IPS-20b (cell line): ENCODE data around the gene TSPAN33.
"Not testable (repeated sequence)": the region's sequence is repeated elsewhere in the genome, so short reads cannot be mapped to it uniquely, and the experiment has no call there.

Experiments used
- H3K27ac ChIP-seq: one replicate; pipeline ENCODE4 v1.5.1; 2013; ENCODE audit warnings: low read length
- H3K27me3 ChIP-seq: 2 replicates; pipeline ENCODE4 v1.6.1; 2013; ENCODE audit warnings: mild to moderate bottlenecking, low read length, inconsistent platforms; ENCODE audit not compliant: insufficient read depth
- H3K36me3 ChIP-seq: 2 replicates; pipeline ENCODE4 v1.6.1; 2013; ENCODE audit warnings: low read depth, mild to moderate bottlenecking, inconsistent platforms, low read length, moderate library complexity; ENCODE audit not compliant: insufficient read depth
- H3K4me1 ChIP-seq: 2 replicates; pipeline ENCODE4 v1.6.1; 2013; ENCODE audit warnings: mild to moderate bottlenecking, control low read depth, inconsistent platforms, low read length, moderate library complexity; ENCODE audit not compliant: insufficient read depth
- H3K4me3 ChIP-seq: 2 replicates; pipeline ENCODE4 v1.5.1; 2013; ENCODE audit warnings: mild to moderate bottlenecking, low read length, inconsistent platforms
- H3K9ac ChIP-seq: 2 replicates; pipeline ENCODE4 v1.6.1; 2013; ENCODE audit warnings: low read depth, mild to moderate bottlenecking, inconsistent platforms, low read length, moderate library complexity
- H3K9me3 ChIP-seq: 2 replicates; pipeline ENCODE4 v1.6.1; 2013; ENCODE audit warnings: mild to moderate bottlenecking, low read depth, low read length, inconsistent platforms; ENCODE audit not compliant: insufficient read depth

TSPAN33 gene

DNA sequence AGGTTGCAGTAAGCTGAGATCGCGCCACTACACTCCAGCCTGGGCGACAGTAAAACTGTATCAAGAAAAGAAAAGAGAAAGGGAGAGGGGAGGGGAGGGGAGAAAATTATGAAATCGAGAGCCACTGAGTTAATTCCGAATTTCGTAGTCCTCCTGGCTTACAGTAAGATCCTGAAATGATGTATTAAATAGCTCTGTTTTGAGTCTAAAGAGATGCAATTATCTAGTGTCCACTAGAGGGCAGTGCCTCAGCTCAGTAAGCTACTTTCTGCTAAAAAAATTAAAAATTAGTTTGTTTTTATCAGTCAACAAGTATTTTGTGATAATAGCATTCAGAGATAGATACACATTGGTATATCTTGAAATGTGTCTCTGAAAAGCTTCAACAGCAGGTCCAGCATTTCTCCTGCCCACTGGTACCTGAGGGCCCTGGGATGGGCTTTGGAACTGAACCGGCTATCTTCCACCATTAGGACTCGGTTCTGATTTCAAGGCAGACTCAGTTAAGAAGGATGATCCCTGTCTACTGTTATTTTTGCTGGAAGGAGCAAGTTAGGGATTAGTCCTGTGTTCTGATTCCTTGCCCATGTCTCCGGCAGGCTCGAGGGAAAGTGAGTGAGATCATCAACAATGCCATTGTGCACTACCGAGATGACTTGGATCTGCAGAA lies 19.5 kb downstream of the TSPAN33 start:
- peaks cover 7% of the 10 kb centered on the region; the same call in 1 of the 2 replicates for H3K4me1 ChIP-seq
- H3K36me3 ChIP-seq = peaks cover 22% of the 10 kb centered on the region
- no peaks in the 10 kb centered on the region for H3K9me3 ChIP-seq
- no peaks in the 10 kb centered on the region for H3K27me3 ChIP-seq
- no peak overlapping the region for H3K4me3 ChIP-seq
- no peak overlapping the region for H3K27ac ChIP-seq
- H3K9ac ChIP-seq = no peak overlapping the region

DNA sequence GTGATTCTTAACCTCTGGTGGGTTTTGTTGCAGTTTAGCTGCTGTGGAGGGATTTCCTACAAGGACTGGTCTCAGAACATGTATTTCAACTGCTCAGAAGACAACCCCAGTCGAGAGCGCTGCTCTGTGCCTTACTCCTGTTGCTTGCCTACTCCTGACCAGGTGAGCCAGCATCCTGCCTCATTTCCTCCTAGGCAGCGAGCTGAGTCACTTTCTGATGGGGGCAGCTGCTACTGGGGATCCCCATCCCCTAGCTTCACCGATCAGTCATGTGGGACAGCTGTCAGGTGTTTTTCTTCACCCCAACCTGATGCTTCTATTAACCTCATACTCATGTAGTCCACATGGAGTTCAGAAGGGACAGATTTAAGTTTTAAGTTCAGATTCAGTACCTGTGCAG lies 22.2 kb downstream of the TSPAN33 start:
- peaks cover 22% of the 10 kb centered on the region for H3K36me3 ChIP-seq
- H3K4me3 ChIP-seq = no peak overlapping the region
- no peak overlapping the region for H3K9ac ChIP-seq
- peaks cover 18% of the 10 kb centered on the region; the same call in 1 of the 2 replicates for H3K4me1 ChIP-seq
- no peaks in the 10 kb centered on the region for H3K9me3 ChIP-seq
- no peak overlapping the region for H3K27ac ChIP-seq
- H3K27me3 ChIP-seq = peaks cover 6% of the 10 kb centered on the region; the same call in 1 of the 2 replicates

DNA sequence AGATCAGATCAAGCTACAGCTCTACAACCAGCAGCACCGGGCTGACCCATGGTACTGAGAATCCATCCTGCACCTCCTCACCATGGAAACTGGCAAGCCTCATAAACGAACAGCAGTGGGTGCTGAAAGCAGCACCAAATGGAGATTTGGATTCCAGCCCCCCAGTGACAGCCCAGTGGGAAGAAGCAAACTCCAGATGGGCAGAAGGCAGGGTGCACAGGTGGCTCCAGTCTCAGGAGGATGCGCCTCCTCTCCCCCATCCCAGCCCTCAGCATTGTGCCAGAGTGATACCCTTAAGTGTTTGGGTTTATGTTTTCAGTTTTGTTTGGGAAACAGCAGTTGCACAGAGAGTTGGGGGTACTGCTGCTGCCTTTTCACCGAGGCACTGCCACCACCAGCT lies 23.3 kb downstream of the TSPAN33 start:
- peaks cover 22% of the 10 kb centered on the region for H3K36me3 ChIP-seq
- H3K27me3 ChIP-seq = peaks cover 6% of the 10 kb centered on the region; the same call in 1 of the 2 replicates
- H3K27ac ChIP-seq = no peak overlapping the region
- H3K9ac ChIP-seq = peak overlapping the region; percentile 98; the same call in 1 of the 2 replicates
- no peaks in the 10 kb centered on the region for H3K9me3 ChIP-seq
- H3K4me3 ChIP-seq = peak overlapping the region; percentile 74; the same call in 1 of the 2 replicates
- H3K4me1 ChIP-seq = peaks cover 18% of the 10 kb centered on the region; the same call in 1 of the 2 replicates

DNA sequence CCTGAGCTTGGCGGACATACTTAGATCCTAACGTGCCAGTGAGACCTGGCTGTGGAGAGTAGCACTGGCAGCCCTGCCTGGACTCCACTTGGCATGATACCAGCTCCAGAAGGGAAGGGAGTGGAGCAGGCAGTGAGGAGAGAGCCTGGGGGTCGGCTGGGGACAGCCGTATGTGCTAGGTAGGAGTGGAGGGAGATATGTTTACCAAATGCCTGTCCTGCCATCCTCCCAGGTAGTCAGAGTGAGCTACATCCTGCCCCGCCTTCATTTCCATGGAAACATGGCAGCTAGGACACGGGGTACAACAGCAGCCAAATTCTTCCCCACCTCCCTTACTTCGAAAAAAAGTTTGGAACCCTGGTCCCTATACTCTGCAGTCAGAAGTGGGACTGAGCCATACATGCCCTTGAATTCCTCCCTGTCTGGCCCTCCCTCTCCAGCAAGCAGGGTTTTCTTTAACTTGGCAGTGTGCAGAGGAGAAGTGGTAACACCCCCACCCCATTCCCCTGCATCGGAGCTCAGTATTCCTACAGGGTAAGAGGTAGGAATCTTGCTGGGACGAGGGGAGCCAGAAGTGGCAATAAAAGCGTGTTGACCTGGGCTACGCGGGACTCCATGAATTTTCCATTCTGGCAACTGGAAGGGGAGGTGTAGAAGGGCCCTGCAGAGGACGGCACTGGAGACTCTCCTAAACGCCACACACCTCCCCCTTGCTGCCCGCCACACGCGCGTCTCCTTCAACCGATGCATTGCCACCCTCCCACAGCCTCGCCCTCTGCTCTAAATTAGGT lies 23.9 kb downstream of the TSPAN33 start:
- Histone ChIP-seq H3K27ac (peak overlapping the region; percentile 66), H3K36me3 (peaks cover 22% of the 10 kb centered on the region), H3K4me3 (peak overlapping the region; percentile 74), H3K27me3 (peaks cover 6% of the 10 kb centered on the region; the same call in 1 of the 2 replicates), H3K9ac (peak overlapping the region; percentile 98; the same call in 1 of the 2 replicates), H3K9me3 (no peaks in the 10 kb centered on the region), H3K4me1 (peaks cover 18% of the 10 kb centered on the region; the same call in 1 of the 2 replicates)

DNA sequence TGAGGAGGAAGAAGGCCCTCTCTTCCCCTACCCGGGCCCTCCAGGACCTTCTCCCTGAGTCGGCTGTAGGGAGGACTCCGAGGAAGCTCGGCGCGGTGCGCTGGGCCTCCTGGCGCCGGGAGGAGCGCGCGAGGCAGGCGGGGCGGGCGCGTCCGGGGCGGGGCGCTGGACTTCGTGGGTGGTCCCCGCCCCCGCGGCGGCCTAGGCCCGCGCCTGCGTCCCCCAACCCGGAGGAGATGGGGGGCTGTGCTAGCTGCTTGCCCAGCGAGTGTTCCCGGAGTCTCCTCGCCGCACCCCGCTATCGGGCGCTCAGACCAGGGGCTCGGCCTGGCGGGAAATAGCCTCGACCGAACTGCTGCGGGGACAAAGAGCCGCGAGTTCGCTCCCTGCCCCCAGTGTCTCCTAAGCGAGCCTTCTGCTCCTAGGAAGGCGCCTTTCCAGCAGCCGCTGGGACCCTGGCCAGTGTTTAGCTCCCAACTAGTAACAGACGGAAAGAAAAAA lies 24.7 kb downstream of the TSPAN33 start:
- H3K4me1 ChIP-seq = peaks cover 18% of the 10 kb centered on the region; the same call in 1 of the 2 replicates
- H3K9me3 ChIP-seq = no peaks in the 10 kb centered on the region
- H3K27me3 ChIP-seq = peaks cover 6% of the 10 kb centered on the region; the same call in 1 of the 2 replicates
- peak overlapping the region; percentile 98 for H3K9ac ChIP-seq
- H3K4me3 ChIP-seq = peak overlapping the region; percentile 74
- H3K36me3 ChIP-seq = peaks cover 22% of the 10 kb centered on the region
- peak overlapping the region; percentile 66 for H3K27ac ChIP-seq

DNA sequence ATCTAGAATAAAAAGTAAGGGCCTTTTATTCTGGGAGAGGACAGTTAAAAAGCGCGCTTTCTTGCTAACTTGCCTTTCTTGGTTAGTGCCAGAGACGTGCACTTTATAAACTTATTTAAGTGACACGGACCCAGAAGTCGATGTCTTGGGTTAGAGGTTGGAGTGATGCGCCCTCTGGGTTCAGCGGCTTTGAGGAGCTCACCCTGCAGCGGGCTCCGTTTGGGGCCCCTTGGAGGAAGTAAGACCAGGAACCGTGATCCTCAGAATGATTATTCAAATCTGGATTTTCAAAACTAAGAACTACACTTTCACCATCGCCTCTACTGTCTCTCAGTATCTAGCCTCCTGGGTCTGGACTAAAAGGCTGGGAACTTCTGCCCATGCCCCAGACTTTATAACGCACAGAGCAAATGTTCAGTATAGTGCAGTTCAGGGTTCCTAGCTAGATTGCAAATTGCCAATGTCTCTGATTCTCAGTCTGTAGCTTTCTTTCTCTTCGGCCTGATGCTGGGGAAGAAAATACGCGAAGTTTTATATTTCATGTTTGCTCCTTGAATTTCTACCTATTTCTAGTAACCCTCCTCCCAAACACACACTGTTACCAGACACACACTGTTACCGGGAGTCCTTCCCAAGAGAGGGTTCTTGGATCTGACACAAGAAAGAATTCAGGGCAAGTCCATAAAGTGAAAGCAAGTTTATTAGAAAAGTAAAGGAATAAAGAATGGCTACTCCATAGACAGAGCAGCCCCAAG lies 25.4 kb downstream of the TSPAN33 start:
- H3K27me3 ChIP-seq = peaks cover 6% of the 10 kb centered on the region; the same call in 1 of the 2 replicates
- H3K4me1 ChIP-seq = peaks cover 18% of the 10 kb centered on the region; the same call in 1 of the 2 replicates
- H3K9me3 ChIP-seq = no peaks in the 10 kb centered on the region
- peaks cover 15% of the 10 kb centered on the region for H3K36me3 ChIP-seq
- peak overlapping the region; percentile 98 for H3K9ac ChIP-seq
- H3K4me3 ChIP-seq = peak overlapping the region; percentile 74
- peak overlapping the region; percentile 66 for H3K27ac ChIP-seq

DNA sequence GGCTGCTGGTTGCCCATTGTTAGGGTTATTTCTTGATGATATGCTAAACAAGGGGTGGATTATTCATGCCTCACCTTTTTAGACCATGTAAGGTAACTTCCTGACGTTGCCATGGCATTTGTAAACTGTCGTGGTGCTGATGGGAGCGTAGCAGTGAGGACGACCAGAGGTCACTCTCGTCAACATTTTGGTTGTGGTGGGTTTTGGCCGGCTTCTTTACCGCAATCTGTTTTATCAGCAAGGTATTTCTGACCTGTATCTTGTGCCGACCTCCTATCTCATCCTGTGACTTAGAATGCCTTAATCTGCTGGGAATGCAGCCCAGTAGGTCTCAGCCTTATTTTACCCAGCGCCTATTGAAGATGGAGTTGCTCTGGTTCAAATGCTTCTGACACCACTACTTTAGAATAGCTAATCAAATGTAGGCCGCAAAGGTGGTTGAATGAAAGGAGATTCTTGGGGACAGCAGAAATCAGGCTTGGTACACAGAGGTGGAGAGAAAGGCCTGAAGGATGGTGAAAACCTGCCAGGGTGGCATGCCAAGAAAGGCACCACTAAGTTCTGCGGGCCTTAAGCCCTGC lies 26.0 kb downstream of the TSPAN33 start:
- Histone ChIP-seq H3K4me3 (peak overlapping the region; percentile 74; the same call in 1 of the 2 replicates), H3K4me1 (peaks cover 18% of the 10 kb centered on the region; the same call in 1 of the 2 replicates), H3K36me3 (peaks cover 10% of the 10 kb centered on the region), H3K9me3 (no peaks in the 10 kb centered on the region), H3K27me3 (peaks cover 6% of the 10 kb centered on the region; the same call in 1 of the 2 replicates), H3K9ac (peak overlapping the region; percentile 98; the same call in 1 of the 2 replicates), H3K27ac (peak overlapping the region; percentile 66)

DNA sequence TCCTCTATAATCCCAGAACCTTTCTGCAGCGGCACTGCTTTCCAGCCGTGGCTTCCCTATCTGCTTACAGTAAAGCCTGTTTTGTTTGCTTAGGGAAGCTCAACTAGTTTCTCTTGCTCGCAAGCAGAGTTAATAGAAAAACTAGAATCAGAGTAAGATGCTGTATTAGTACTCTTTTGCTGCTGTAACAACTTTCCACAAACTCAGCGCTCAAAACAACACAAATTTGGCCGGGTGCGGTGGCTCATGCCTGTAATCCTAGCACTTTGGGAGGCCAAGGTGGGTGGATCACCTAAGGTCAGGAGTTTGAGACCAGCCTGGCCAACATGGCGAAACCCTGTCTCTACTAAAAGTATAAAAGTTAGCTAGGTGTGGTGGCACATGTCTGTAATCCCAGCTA lies 29.4 kb downstream of the TSPAN33 start:
- H3K9ac ChIP-seq, H3K27ac ChIP-seq, H3K4me3 ChIP-seq, H3K36me3 ChIP-seq, H3K9me3 ChIP-seq, H3K27me3 ChIP-seq: not testable (repeated sequence)
- H3K4me1 ChIP-seq = peaks cover 11% of the 10 kb centered on the region; the same call in 1 of the 2 replicates

DNA sequence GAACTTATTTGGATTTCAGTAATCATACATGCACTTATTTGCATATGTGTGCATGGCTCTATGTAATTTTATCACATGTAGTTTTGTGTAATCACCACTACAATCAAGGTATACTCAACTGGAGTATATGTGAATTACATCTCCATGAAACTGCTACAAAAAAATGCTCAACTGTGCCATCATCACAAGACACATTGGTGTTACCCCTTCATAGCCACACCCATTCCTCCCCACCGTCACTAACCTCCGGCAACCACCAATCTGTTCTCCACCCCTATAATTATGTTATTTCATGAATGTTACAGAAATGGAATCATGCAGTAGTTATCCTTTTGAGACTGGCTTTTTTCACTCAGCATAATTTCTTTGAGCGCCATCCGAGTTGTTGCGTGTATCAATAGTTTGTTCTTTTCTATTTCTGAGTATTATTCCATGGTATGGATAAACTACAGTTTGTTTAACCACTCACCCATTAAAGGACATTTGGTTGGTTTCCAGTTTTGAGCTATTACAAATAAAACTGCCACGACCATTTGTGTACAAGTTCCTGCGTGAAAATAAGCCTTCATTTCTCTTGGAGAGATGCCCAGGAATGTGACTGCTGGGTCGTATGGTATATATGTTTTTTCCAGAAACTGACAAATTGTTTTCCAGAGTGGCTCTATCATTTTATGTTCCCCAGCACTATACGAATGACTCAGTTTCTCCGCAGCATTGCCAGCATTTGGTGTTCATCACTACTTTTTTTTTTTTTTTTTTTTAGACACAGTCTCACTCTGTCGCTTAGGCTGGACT lies 32.6 kb downstream of the TSPAN33 start:
- no peak overlapping the region for H3K9ac ChIP-seq
- H3K27me3 ChIP-seq = no peaks in the 10 kb centered on the region
- H3K4me1 ChIP-seq = no peaks in the 10 kb centered on the region
- no peaks in the 10 kb centered on the region for H3K36me3 ChIP-seq
- H3K4me3 ChIP-seq = no peak overlapping the region
- no peak overlapping the region for H3K27ac ChIP-seq
- H3K9me3 ChIP-seq = no peaks in the 10 kb centered on the region; the same call in 1 of the 2 replicates

DNA sequence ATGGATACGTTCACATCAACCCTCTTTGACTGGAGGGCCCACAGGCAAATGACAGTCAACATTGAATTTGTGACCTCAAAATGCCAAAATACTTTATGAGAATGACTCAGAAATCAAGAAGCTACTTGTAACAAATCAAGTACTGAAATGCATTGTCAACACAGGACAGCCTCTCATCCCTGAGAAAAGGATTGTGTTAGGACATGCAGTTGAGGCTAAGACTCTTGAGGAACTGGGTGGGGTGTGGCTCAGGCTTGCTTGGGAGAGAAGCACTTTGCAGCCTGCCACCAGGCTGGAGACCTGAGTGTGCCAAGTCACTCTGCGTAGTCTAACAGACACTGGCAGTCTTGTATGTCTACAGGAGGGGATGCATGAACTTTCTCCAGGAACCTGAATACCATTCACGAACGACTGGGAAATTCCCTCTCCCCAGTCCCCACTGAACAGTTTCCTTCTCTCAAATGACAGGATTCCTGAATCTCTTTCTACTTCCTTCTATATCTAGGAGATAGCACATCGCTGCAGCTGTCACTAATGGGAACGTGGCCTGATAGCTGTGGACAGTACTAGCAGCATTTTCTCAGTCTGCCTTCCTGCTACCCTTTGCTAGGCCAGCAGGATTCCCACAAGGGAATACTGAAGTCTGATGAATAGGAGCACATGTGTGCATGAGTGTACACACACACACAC lies 40.6 kb downstream of the TSPAN33 start:
- Histone ChIP-seq H3K36me3 (no peaks in the 10 kb centered on the region), H3K4me3 (no peak overlapping the region), H3K9me3 (no peaks in the 10 kb centered on the region; the same call in 1 of the 2 replicates), H3K4me1 (peaks cover 3% of the 10 kb centered on the region; the same call in 1 of the 2 replicates), H3K9ac (no peak overlapping the region), H3K27me3 (peaks cover 18% of the 10 kb centered on the region), H3K27ac (no peak overlapping the region)
